Suprapubic skin (tissue), 3 donors: ENCODE results near the gene COL4A6.

Experiments used
- POLR2A ChIP-seq, 2 donors: fragments of 450-650 bp; IDR thresholded peaks; one replicate each; pipeline ENCODE4 v1.6.1; 2017; ENCODE audit warnings: antibody characterized with exemption in 2 of 2, mild to moderate bottlenecking in 2 of 2, moderate library complexity in 2 of 2
- TF ChIP-seq, protein P1 (sequence below), 2 donors: fragments of 200-600 bp in 1 of 2; fragments of 450-650 bp in 1 of 2; sonication (generic) in 1 of 2; IDR thresholded peaks; one replicate each; pipeline ENCODE4 v1.5.1; 2016 to 2019; ENCODE audit warnings: antibody characterized with exemption in 2 of 2, mild to moderate bottlenecking in 1 of 2, moderate library complexity in 1 of 2

DNA sequence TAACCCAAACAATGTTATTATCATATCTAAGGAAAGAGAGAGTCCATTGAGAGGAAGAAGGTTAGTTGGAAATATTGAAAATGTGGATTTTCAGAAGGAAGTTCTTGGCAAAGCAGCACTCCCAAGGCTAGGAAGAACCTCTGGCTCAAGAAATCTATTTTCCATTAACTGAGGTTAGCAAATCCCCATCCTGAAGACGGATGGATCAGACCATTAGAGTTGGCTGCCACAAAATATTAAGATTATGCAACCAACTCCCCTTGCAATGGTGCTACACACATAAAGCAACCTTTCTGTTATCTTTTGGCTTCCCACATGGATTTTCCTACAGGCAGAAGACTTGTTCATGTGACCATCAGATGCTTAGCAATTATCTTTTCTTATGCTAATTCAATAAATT lies 96.3 kb downstream of the COL4A6 start:
- TF ChIP-seq POLR2A (IDR thresholded peaks at IDR 0.05): no peak
- TF ChIP-seq, protein P1, sequence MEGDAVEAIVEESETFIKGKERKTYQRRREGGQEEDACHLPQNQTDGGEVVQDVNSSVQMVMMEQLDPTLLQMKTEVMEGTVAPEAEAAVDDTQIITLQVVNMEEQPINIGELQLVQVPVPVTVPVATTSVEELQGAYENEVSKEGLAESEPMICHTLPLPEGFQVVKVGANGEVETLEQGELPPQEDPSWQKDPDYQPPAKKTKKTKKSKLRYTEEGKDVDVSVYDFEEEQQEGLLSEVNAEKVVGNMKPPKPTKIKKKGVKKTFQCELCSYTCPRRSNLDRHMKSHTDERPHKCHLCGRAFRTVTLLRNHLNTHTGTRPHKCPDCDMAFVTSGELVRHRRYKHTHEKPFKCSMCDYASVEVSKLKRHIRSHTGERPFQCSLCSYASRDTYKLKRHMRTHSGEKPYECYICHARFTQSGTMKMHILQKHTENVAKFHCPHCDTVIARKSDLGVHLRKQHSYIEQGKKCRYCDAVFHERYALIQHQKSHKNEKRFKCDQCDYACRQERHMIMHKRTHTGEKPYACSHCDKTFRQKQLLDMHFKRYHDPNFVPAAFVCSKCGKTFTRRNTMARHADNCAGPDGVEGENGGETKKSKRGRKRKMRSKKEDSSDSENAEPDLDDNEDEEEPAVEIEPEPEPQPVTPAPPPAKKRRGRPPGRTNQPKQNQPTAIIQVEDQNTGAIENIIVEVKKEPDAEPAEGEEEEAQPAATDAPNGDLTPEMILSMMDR (IDR thresholded peaks at IDR 0.05): no peak
